RCC 7860 (cell line): ENCODE data around the gene MSTN.

Experiments used
- DNase-seq: peaks from one replicate; pipeline ENCODE4 v3.0.0-alpha.2; 2015; ENCODE audit warnings: low spot score
- FAIRE-seq: peaks from 2 replicates; lab custom pipeline; 2012; peaks lifted over from hg19 to GRCh38; lab: Jason Lieb, UNC

The MSTN gene

GRCh38 chr2:190062601-190063000 is at the start of gene MSTN:
MSTN (minus strand) TSS chr2:190062729; CDS start chr2:190062596, 133 bp downstream.
- no peak for DNase-seq
- FAIRE-seq: no peak

- DNase-seq (no peak), FAIRE-seq (no peak)
Measured at GRCh38 chr2:190111166-190111565, 48.6 kb upstream of the MSTN start.

GRCh38 chr2:190110699-190111098 is 48.2 kb upstream of the MSTN start:
- DNase-seq: no peak
- FAIRE-seq: no peak

- no peak for FAIRE-seq
- DNase-seq: no peak
Measured at GRCh38 chr2:190110131-190110530, 47.6 kb upstream of the MSTN start.

GRCh38 chr2:190107409-190107808 is 44.9 kb upstream of the MSTN start:
- no peak for DNase-seq
- FAIRE-seq: no peak

GRCh38 chr2:190106783-190107182 is 44.3 kb upstream of the MSTN start:
- FAIRE-seq (no peak), DNase-seq (no peak)

GRCh38 chr2:190105554-190105953 is 43.0 kb upstream of the MSTN start:
- FAIRE-seq: no peak
- DNase-seq: no peak

- no peak for FAIRE-seq
Measured at GRCh38 chr2:190103144-190103543, 40.6 kb upstream of the MSTN start.

GRCh38 chr2:190099890-190100697 is 37.6 kb upstream of the MSTN start:
- FAIRE-seq (no peak), DNase-seq (no peak)

More at GRCh38 chr2:190103144-190103543, 40.6 kb upstream of the MSTN start:
- DNase-seq: no peak

- DNase-seq (no peak), FAIRE-seq (no peak)
Measured at GRCh38 chr2:190098851-190099250, 36.3 kb upstream of the MSTN start.

GRCh38 chr2:190097115-190097514 is 34.6 kb upstream of the MSTN start:
- DNase-seq (no peak), FAIRE-seq (no peak)

GRCh38 chr2:190094316-190094871 is 31.9 kb upstream of the MSTN start:
- FAIRE-seq (no peak), DNase-seq (no peak)

GRCh38 chr2:190093793-190094192 is 31.3 kb upstream of the MSTN start:
- no peak for FAIRE-seq
- DNase-seq: no peak

GRCh38 chr2:190090148-190090547 is 27.6 kb upstream of the MSTN start:
- FAIRE-seq (no peak), DNase-seq (no peak)

- FAIRE-seq: peak; percentile 76
Measured at GRCh38 chr2:190088917-190089316, 26.4 kb upstream of the MSTN start.

GRCh38 chr2:190084704-190085103 is 22.2 kb upstream of the MSTN start:
- FAIRE-seq (no peak), DNase-seq (no peak)

More at GRCh38 chr2:190088917-190089316, 26.4 kb upstream of the MSTN start:
- peak; percentile 57 for DNase-seq

GRCh38 chr2:190082118-190082517 is 19.6 kb upstream of the MSTN start:
- no peak for DNase-seq
- no peak for FAIRE-seq

- DNase-seq: no peak
- no peak for FAIRE-seq
Measured at GRCh38 chr2:190080527-190081049, 18.1 kb upstream of the MSTN start.

- FAIRE-seq (no peak), DNase-seq (no peak)
Measured at GRCh38 chr2:190079160-190079559, 16.6 kb upstream of the MSTN start.

GRCh38 chr2:190075623-190076022 is 13.1 kb upstream of the MSTN start:
- FAIRE-seq (no peak), DNase-seq (no peak)

GRCh38 chr2:190069936-190070696 is 7.6 kb upstream of the MSTN start:
- peak; percentile 83 for FAIRE-seq
- DNase-seq: peak; percentile 65
